Erythroblast (primary cell): ENCODE results near the gene FOXL1.

ENCODE experiments used
- GATA1 ChIP-seq: IDR thresholded peaks from 2 replicates; pipeline ENCODE4 v1.6.1; 2011; ENCODE audit warnings: low read depth, mild to moderate bottlenecking, control low read depth, low read length, moderate library complexity
- POLR2A ChIP-seq: IDR thresholded peaks from 2 replicates; pipeline ENCODE4 v1.6.1; 2011; ENCODE audit warnings: mild to moderate bottlenecking, low read length

DNA sequence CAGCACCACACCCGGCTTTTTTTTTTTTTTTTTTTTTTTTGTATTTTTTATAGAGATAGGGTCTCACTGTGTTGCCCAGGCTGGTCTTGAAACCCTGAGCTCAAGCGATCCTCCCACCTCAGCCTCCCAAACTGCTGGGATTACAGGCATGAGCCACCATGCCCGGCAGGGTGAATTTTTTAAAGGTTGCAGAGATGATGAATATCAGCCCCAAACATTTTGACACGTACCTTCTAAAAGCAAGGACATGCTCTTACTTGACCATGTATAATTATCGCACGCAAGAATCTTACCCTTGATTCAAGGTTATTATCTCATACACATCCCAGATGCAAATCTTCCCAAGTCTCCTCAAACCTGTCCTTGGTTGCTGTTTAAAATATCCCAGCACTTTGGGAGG, 16.0 kb upstream of the FOXL1 start:
- TF ChIP-seq POLR2A (no peak), GATA1 (no peak)
